ENCODE results near the gene TLR6.

DNA sequence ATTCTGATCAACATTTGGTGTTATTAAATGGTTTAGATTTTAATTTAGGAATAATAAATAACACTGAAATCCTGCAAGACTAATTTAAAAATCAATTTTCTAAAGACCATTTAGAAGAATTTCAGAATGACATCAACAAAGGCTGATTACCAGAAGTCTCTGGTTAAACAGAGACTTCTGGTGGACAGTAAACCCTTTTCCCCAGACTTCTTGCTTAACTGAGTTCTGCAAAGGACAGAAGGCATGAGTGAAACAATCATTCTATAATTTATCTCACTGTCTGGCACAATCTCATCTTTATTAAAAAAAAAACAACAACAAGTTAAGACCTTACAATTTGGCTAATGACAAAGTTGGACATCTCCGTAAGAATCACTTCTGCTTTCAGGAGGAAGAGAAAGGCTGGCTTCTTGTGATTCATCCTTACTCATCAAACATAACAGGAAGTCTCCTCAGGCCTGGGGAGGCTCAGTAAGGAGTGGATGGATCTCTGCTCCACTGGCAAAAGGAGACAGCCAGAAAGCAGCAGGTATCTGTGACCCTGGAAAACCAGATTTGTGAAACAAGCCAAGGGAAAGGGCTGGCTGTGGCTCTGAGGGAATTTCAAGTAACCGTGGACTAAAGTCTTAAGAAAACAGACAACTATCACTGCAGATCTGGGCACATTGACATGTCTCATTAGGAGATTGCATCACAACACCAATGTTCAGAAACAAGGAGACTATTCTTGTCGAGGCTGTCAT is 908 bp upstream of the TLR6 start:
- TF ChIP-seq WRNIP1 (IDR thresholded peaks at IDR 0.05; ENCODE audit: borderline replicate concordance, low read depth, low read length) = no peak
- no peak for TF ChIP-seq CTCF (IDR thresholded peaks at IDR 0.05 in 2 of 3, conservative IDR thresholded peaks at IDR 0.05 in 1 of 3; ENCODE audit: control insufficient read depth in 2 of 3, extremely low read depth in 1 of 3, insufficient read depth in 1 of 3, low read depth in 3 of 3, low read length in 3 of 3)
- peak; percentile 67 for TF ChIP-seq POLR2AphosphoS5 (IDR thresholded peaks at IDR 0.05; ENCODE audit: low read length)
